K562 (cell line): ENCODE data around the gene TRDMT1. TPM values are rescaled to one million over a fixed set of nuclear protein-coding genes. Genes with fewer than 3 reads are reported as not detected.
A peak's percentile ranks its signal among the peaks of the same experiment; 100 is the strongest.

Experiments
- ATAC-seq: fragments of 200-7000 bp; cut with Tn5 transposase; 3 replicates; pipeline ENCODE4 v1.9.1; 2020; ENCODE audit warnings: moderate library complexity
- BruUV-seq: library from RNA; stranded (reverse); fragments of 400-500 nt; replicated peaks from 2 replicates; lab custom pipeline; 2021; lab: Mats Ljungman, UMichigan
- CTCF ChIA-PET: fragments of 300-600 bp; formaldehyde crosslinking; extraction: SDS; loops from one replicate; lab custom pipeline; 2021; ENCODE audit warnings: low intra/inter-chr PET ratio; lab: Yijun Ruan, JAX
- POLR2A ChIA-PET: fragments of 300-600, 350-650 bp; sonication (Branson Sonifier 250); formaldehyde crosslinking; extraction: SDS; loops from one replicate; lab custom pipeline; 2021; ENCODE audit warnings: antibody characterized with exemption, inconsistent platforms; lab: Yijun Ruan, JAX
- DNase-seq, 4 experiments: peaks; one replicate each; pipeline versions ENCODE4 v3.0.0 to v3.0.0-alpha.2; 2011 to 2018; ENCODE audit warnings: low spot score in 3 of 4, mixed read lengths in 3 of 4; ENCODE audit errors: extremely low read depth in 1 of 4
- FAIRE-seq: peaks from 2 replicates; lab custom pipeline; 2011; peaks lifted over from hg19 to GRCh38; lab: Jason Lieb, UNC
- H2AFZ ChIP-seq: 2 replicates; pipeline ENCODE4 v1.6.0; 2011; ENCODE audit warnings: low read depth, low read length, control low read depth, inconsistent platforms
- H3K27ac ChIP-seq: fragments of 200-600 bp; 3 replicates; pipeline ENCODE4 v1.8.0; 2011; ENCODE audit warnings: low read depth, mild to moderate bottlenecking, control low read depth, inconsistent platforms, low read length, moderate library complexity, mixed read lengths; ENCODE audit errors: extremely low read depth
- H3K27me3 ChIP-seq, 2 experiments: fragments of 300-600 bp in 1 of 2; 2 replicates in 1 of 2; 3 replicates in 1 of 2; pipeline versions ENCODE4 v1.6.0 to v1.8.0; 2011; ENCODE audit warnings: inconsistent platforms in 2 of 2, low read length in 2 of 2, mild to moderate bottlenecking in 1 of 2, mixed read lengths in 1 of 2, moderate library complexity in 1 of 2; ENCODE audit not compliant: control insufficient read depth in 2 of 2, insufficient read depth in 2 of 2
- H3K36me3 ChIP-seq: fragments of 300-600 bp; 3 replicates; pipeline ENCODE4 v1.8.0; 2011; ENCODE audit warnings: mild to moderate bottlenecking, low read length, inconsistent platforms; ENCODE audit not compliant: control insufficient read depth, insufficient read depth
- H3K4me1 ChIP-seq, 2 experiments: fragments of 200-600 bp in 1 of 2; replicated peaks in 1 of 2; 2 replicates in 1 of 2; 3 replicates in 1 of 2; pipeline versions ENCODE4 v1.5.1 to v1.8.0; 2011; ENCODE audit warnings: inconsistent platforms in 2 of 2, low read length in 2 of 2, mild to moderate bottlenecking in 1 of 2, mixed read lengths in 1 of 2, moderate library complexity in 1 of 2; ENCODE audit not compliant: control insufficient read depth in 2 of 2, insufficient read depth in 2 of 2
- H3K4me2 ChIP-seq: 2 replicates; pipeline ENCODE4 v1.6.1; 2011; ENCODE audit warnings: low read length, control low read depth, inconsistent platforms, mixed read lengths; ENCODE audit not compliant: insufficient read depth
- H3K4me3 ChIP-seq: fragments of 200-600 bp; sonication (generic), shearing (Covaris generic); 2 replicates; pipeline ENCODE4 v1.5.1; 2016; ENCODE audit warnings: control low read depth, inconsistent platforms
- H3K79me2 ChIP-seq: fragments of 200-600 bp; 3 replicates; pipeline ENCODE4 v1.8.0; 2011; ENCODE audit warnings: low read length, inconsistent platforms; ENCODE audit not compliant: control insufficient read depth, insufficient read depth
- H3K9ac ChIP-seq, 2 experiments: 2 replicates each; pipeline versions ENCODE4 v1.6.0 to v1.6.1; 2011; ENCODE audit warnings: low read depth in 2 of 2, low read length in 2 of 2, control low read depth in 1 of 2, inconsistent platforms in 1 of 2, mild to moderate bottlenecking in 1 of 2, mixed read lengths in 1 of 2; ENCODE audit not compliant: insufficient read depth in 1 of 2
- H3K9me1 ChIP-seq: one replicate; pipeline ENCODE4 v1.6.0; 2011; ENCODE audit warnings: inconsistent platforms, mild to moderate bottlenecking, low read length, moderate library complexity; ENCODE audit not compliant: control insufficient read depth, insufficient read depth
- H3K9me3 ChIP-seq: replicated peaks from 2 replicates; pipeline ENCODE4 v1.5.1; 2011; ENCODE audit warnings: low read depth, low read length, inconsistent platforms; ENCODE audit not compliant: control insufficient read depth, insufficient read depth
- H4K20me1 ChIP-seq: replicated peaks from 2 replicates; pipeline ENCODE4 v1.6.1; 2011; ENCODE audit warnings: low read length, inconsistent platforms, mixed read lengths; ENCODE audit not compliant: control insufficient read depth, insufficient read depth
- ARID3B ChIP-seq: fragments of 250-450 bp; sonication (Bioruptor Pico); IDR thresholded peaks from 2 replicates; pipeline ENCODE4 v1.4.0; 2020; ENCODE audit warnings: borderline replicate concordance
- E2F8 ChIP-seq: fragments of 450-650 bp; IDR thresholded peaks from 2 replicates; pipeline ENCODE4 v1.7.1; 2018; ENCODE audit warnings: mild to moderate bottlenecking, low read depth; ENCODE audit not compliant: partially characterized antibody
- KLF1 ChIP-seq: fragments of 450-650 bp; IDR thresholded peaks from 2 replicates; pipeline ENCODE4 v1.6.1; 2016; ENCODE audit warnings: missing genetic modification characterization, missing compliant biosample characterization
- NCOA1 ChIP-seq: fragments of 450-650 bp; IDR thresholded peaks from 2 replicates; pipeline ENCODE4 v1.6.1; 2016; ENCODE audit warnings: low read depth
- NELFE ChIP-seq: IDR thresholded peaks from 2 replicates; pipeline ENCODE4 v1.6.1; 2011; ENCODE audit warnings: mild to moderate bottlenecking; ENCODE audit not compliant: insufficient read depth, insufficient read length
- NFE2L1 ChIP-seq: fragments of 450-650 bp; IDR thresholded peaks from 2 replicates; pipeline ENCODE4 v1.6.1; 2016; ENCODE audit warnings: missing genetic modification characterization, low read depth, mild to moderate bottlenecking, missing compliant biosample characterization, moderate library complexity, borderline replicate concordance
- REST ChIP-seq, 2 experiments: fragments of 450-650 bp; formaldehyde crosslinking in 1 of 2; IDR thresholded peaks; 2 replicates each; pipeline versions ENCODE4 v1.4.0 to v1.6.1; 2014 to 2020; ENCODE audit warnings: mild to moderate bottlenecking in 2 of 2, borderline replicate concordance in 1 of 2, low read depth in 1 of 2
- WGBS: fragments of 100-300 bp; shearing (Covaris generic); methylation state at CpG from one replicate; pipeline ENCODE4 v1.1.6; 2016; ENCODE audit warnings: low coverage, mixed read lengths; ENCODE audit not compliant: insufficient coverage; ENCODE audit errors: missing lambda C conversion rate; 5-methylcytosine and 5-hydroxymethylcytosine counted together
- in situ Hi-C: fragments of 300-500 bp; cut with MboI; formaldehyde crosslinking; loops from 4 replicates; pipeline ENCODE4 v1.15.0; 2018; ENCODE audit warnings: inconsistent platforms, mixed read lengths
- intact Hi-C: fragments of 100-400 bp; cut with micrococcal nuclease; formaldehyde crosslinking; loops from 2 replicates; pipeline ENCODE4 v1.14.2; 2022
- polyA plus RNA-seq, 8 experiments: library from polyadenylated mRNA; depleted of rRNA in 4 of 8; stranded (reverse) in 5 of 8; unstranded in 3 of 8; fragments of >200 nt; fragmentation: Nextera tagmentation in 2 of 8; fragmentation: Illumina TruSeq in 1 of 8; extraction: Ambion mirVana in 2 of 8; extraction: Trizol in 1 of 8; gene quantifications; 2 replicates each; pipeline versions ENCODE4 v1.2.1 to v1.2.3, GENCODE V29; 2011 to 2014; ENCODE audit warnings: inconsistent platforms in 1 of 8, missing spikeins in 1 of 8
- total RNA-seq, 7 experiments: library from RNA; depleted of rRNA in 6 of 7; stranded (reverse); fragments of >200 nt in 6 of 7; fragmentation: Illumina TruSeq in 2 of 7; extraction: Trizol in 2 of 7; gene quantifications; 2 replicates each; pipeline versions ENCODE4 v1.2.1 to v1.2.3, GENCODE V29; 2011 to 2021; ENCODE audit warnings: low replicate concordance in 1 of 7

TRDMT1 gene
- total and polyA plus RNA-seq, 9 of the 15 experiments (the other 6 are each of a cell fraction or from before 2014, with no cell fraction given): 5.4 to 12.6 (median 9.3) TPM

DNA sequence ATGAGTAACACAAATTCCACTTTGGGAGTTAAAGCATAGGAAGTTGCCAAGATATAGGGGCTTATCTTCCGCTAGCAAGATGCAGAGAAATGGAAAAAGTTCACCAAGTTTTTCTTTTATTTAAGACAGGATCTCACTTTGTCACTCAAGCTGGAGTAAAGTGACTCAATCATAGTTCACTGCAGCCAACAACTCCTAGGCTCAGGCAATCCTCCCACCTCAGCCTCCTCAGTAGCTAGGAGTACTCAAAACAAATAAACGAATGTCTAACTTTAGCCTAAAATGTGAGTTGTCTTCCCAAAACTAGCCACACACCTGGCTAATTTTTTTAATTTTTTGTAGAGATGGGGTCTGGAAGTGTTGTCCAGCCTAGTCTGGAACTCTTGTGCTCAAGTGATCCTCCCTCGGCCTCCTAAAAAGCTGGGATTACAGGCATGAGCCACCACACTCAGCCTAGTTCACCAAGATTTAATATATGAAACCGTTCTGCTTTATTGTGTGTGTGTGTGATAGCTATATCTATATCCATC lies 36.5 kb upstream of the TRDMT1 start (continued):
- peak; percentile 57 for TF ChIP-seq E2F8

GRCh38 chr10:17237149-17237527 lies 35.7 kb upstream of the TRDMT1 start:
- Histone ChIP-seq H3K4me3 (no peak overlapping the region), H3K27me3 (no peaks in the 10 kb centered on the region), H3K79me2 (peaks cover 5% of the 10 kb centered on the region; the same call in 1 of the 3 replicates), H3K9me3 (no peaks in the 10 kb centered on the region), H3K9me1 (no peaks in the 10 kb centered on the region), H3K27ac (no peak overlapping the region), H4K20me1 (no peaks in the 10 kb centered on the region), H2AFZ (no peak overlapping the region), H3K4me1 (0 out of 5 replicates have a peak, but pooled peaks cover 0 to 2% of the 10 kb centered on the region in 2 experiments), H3K9ac (no peak overlapping the region), H3K4me2 (no peak overlapping the region), H3K36me3 (peaks cover 53% of the 10 kb centered on the region)
- intact Hi-C loops: no loop called here
- no TSS peak for BruUV-seq
- POLR2A ChIA-PET: interaction anchor here (0.7 kb wide), 1 partner anchor 804 kb away, joined by 3 read pairs; no protein-coding TSS in a partner anchor
- DNase-seq: no peak
- CTCF ChIA-PET: no interaction called here
- in situ Hi-C loops: no loop called here
- no peak for FAIRE-seq
- no peak for ATAC-seq
- WGBS: 77% methylated on average over 5 of the region's 5 CpGs
- no peak for TF ChIP-seq ARID3B (CRISPR knock-in tag)
- no peak for TF ChIP-seq NELFE
- no peak for TF ChIP-seq NFE2L1 (tag)
- TF ChIP-seq NCOA1: no peak
- no peak for TF ChIP-seq KLF1
- TF ChIP-seq REST (IDR thresholded peaks at IDR 0.05; ENCODE audit: borderline replicate concordance): no peak
- no peak for TF ChIP-seq REST (CRISPR knock-in tag; IDR thresholded peaks at IDR 0.05; ENCODE audit: low read depth)
